Uterus (tissue), 2 donors: ENCODE data around the gene RBM5.

ENCODE experiments used
- POLR2A ChIP-seq, 2 donors: fragments of 450-650 bp; IDR thresholded peaks; one replicate each; pipeline ENCODE4 v1.6.1; 2016; ENCODE audit warnings: antibody characterized with exemption in 2 of 2, mild to moderate bottlenecking in 1 of 2, moderate library complexity in 1 of 2
- TF ChIP-seq, protein P1 (sequence below), 4 experiments: fragments of 200-600 bp in 2 of 4; fragments of 450-650 bp in 2 of 4; sonication (generic) in 2 of 4; IDR thresholded peaks; one replicate each; pipeline ENCODE4 v1.5.1; 2016 to 2019; ENCODE audit warnings: antibody characterized with exemption in 4 of 4, mild to moderate bottlenecking in 2 of 4, moderate library complexity in 1 of 4

DNA sequence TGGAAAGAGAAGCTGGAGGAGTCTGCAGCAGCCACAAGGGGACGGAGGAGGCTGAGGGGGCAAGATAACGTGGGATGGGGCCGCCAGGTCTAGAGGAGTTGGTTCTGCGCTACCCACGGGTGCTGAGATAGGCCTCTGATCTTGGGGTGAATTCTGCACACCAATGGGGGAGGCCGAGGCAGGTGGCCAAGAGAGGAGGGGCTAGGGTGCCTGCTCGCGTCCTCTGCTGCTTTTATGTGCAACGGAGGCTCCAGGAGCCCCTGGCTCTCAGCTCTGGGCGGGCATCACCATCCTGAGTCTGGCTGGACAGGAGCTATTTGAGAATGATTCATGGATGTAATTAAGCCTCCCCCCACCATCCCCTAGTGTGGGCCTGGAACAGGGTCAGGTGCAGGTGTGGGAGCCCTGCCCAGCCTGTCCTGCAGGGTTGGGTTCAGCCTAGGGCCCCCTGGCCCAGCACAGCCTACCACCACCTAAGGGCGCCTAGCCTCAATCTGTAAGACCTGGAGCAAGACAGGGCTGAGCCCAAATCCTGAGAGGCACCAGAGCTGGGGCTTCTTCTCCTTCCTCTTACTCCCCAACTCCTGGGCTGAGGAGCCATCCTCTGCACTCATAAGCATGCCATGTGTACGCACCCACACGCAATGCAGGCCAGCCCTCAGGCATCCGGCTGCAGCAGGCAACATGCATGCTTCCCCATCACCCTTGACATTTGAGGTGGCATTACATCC, 34.1 kb downstream of the RBM5 start:
- TF ChIP-seq, protein P1, sequence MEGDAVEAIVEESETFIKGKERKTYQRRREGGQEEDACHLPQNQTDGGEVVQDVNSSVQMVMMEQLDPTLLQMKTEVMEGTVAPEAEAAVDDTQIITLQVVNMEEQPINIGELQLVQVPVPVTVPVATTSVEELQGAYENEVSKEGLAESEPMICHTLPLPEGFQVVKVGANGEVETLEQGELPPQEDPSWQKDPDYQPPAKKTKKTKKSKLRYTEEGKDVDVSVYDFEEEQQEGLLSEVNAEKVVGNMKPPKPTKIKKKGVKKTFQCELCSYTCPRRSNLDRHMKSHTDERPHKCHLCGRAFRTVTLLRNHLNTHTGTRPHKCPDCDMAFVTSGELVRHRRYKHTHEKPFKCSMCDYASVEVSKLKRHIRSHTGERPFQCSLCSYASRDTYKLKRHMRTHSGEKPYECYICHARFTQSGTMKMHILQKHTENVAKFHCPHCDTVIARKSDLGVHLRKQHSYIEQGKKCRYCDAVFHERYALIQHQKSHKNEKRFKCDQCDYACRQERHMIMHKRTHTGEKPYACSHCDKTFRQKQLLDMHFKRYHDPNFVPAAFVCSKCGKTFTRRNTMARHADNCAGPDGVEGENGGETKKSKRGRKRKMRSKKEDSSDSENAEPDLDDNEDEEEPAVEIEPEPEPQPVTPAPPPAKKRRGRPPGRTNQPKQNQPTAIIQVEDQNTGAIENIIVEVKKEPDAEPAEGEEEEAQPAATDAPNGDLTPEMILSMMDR (IDR thresholded peaks at IDR 0.05), result no peak
- TF ChIP-seq POLR2A (IDR thresholded peaks at IDR 0.05), result no peak
